GM19099 (cell line): ENCODE measurements around the gene LY6G5C.
A peak's percentile ranks its signal among the peaks of the same experiment; 100 is the strongest.

Experiments used
- POLR2A ChIP-seq: IDR thresholded peaks from 3 replicates; pipeline ENCODE4 v1.6.1; 2011; ENCODE audit warnings: low read depth; ENCODE audit not compliant: insufficient read length; ENCODE audit errors: extremely low read depth

LY6G5C gene

GRCh38 chr6:31651602-31652191, 29.2 kb downstream of the LY6G5C start:
- TF ChIP-seq POLR2A, result no peak

- no peak for TF ChIP-seq POLR2A
Observed at GRCh38 chr6:31645325-31645724, 35.5 kb downstream of the LY6G5C start.

- TF ChIP-seq POLR2A, result no peak
Observed at GRCh38 chr6:31643818-31644454, 36.9 kb downstream of the LY6G5C start.

- no peak for TF ChIP-seq POLR2A
Observed at GRCh38 chr6:31642798-31643570, 37.9 kb downstream of the LY6G5C start.

- no peak for TF ChIP-seq POLR2A
Observed at GRCh38 chr6:31641370-31641769, 39.5 kb downstream of the LY6G5C start.

- no peak for TF ChIP-seq POLR2A
Observed at GRCh38 chr6:31640612-31641011, 40.3 kb downstream of the LY6G5C start.

GRCh38 chr6:31639449-31639861, 41.4 kb downstream of the LY6G5C start:
- TF ChIP-seq POLR2A, result no peak

GRCh38 chr6:31639043-31639442, 41.8 kb downstream of the LY6G5C start:
- TF ChIP-seq POLR2A, result no peak

GRCh38 chr6:31636698-31637596, 43.9 kb downstream of the LY6G5C start:
- TF ChIP-seq POLR2A, result no peak

- TF ChIP-seq POLR2A, result no peak
Observed at GRCh38 chr6:31634969-31635575, 45.8 kb downstream of the LY6G5C start.

- no peak for TF ChIP-seq POLR2A
Observed at GRCh38 chr6:31634131-31634530, 46.7 kb downstream of the LY6G5C start.

- TF ChIP-seq POLR2A, result no peak
Observed at GRCh38 chr6:31633447-31633846, 47.4 kb downstream of the LY6G5C start.

GRCh38 chr6:31632279-31632946, 48.5 kb downstream of the LY6G5C start:
- TF ChIP-seq POLR2A, result peak; percentile 9

- no peak for TF ChIP-seq POLR2A
Observed at GRCh38 chr6:31631681-31632278, 49.1 kb downstream of the LY6G5C start.
